Activated naive CD4-positive, alpha-beta T cell treated with anti-CD3 and anti-CD28 coated beads for 36 hours (primary cell): ENCODE results near the gene SMAD7. TPM values are rescaled to one million over a fixed set of nuclear protein-coding genes. Genes with fewer than 3 reads are reported as not detected.

ENCODE experiments used
- CTCF ChIA-PET: fragments of 350-600 bp; sonication (Branson Sonifier 250); formaldehyde crosslinking; loops from one replicate; lab custom pipeline; 2021; ENCODE audit warnings: antibody characterized with exemption; lab: Charles Lee
- DNase-seq: peaks from one replicate; pipeline ENCODE4 v3.0.0-alpha.2; 2020
- H3K27ac Mint-ChIP-seq: one replicate; pipeline ENCODE4 v1.8.0; 2021; ENCODE audit warnings: mild to moderate bottlenecking, mixed read lengths
- H3K27me3 Mint-ChIP-seq: one replicate; pipeline ENCODE4 v1.8.0; 2021; ENCODE audit warnings: low read depth, mixed read lengths
- H3K36me3 Mint-ChIP-seq: one replicate; pipeline ENCODE4 v1.8.0; 2021; ENCODE audit warnings: low read depth, mixed read lengths
- H3K4me1 Mint-ChIP-seq: one replicate; pipeline ENCODE4 v1.8.0; 2021; ENCODE audit warnings: low read depth, mixed read lengths
- H3K4me3 Mint-ChIP-seq: one replicate; pipeline ENCODE4 v1.8.0; 2021; ENCODE audit warnings: mild to moderate bottlenecking, moderate library complexity, mixed read lengths
- H3K9me3 Mint-ChIP-seq: one replicate; pipeline ENCODE4 v1.8.0; 2021; ENCODE audit warnings: mixed read lengths
- intact Hi-C: fragments of 100-400 bp; cut with micrococcal nuclease; formaldehyde crosslinking; loops from one replicate; pipeline ENCODE4 v1.15.1; 2023
- total RNA-seq, 2 experiments: library from RNA; stranded (reverse); gene quantifications; one replicate each; pipeline ENCODE4 v1.2.3, GENCODE V29; 2021

Gene SMAD7
- total RNA-seq, 2 experiments from 2014 or later, result 5.9 to 7.0 TPM

GRCh38 chr18:48979944-48980890, 29.5 kb upstream of the SMAD7 start:
- Mint-ChIP-seq H3K27me3 (peaks cover 18% of the 10 kb centered on the region), H3K27ac (no peak overlapping the region), H3K9me3 (no peaks in the 10 kb centered on the region), H3K4me3 (no peak overlapping the region), H3K4me1 (peaks cover 9% of the 10 kb centered on the region), H3K36me3 (no peaks in the 10 kb centered on the region)
- intact Hi-C loops, result no loop called here
- CTCF ChIA-PET, result no interaction called here
- DNase-seq, result no peak

- Mint-ChIP-seq H3K4me1 (peaks cover 7% of the 10 kb centered on the region), H3K27me3 (peaks cover 21% of the 10 kb centered on the region), H3K4me3 (no peak overlapping the region), H3K27ac (no peak overlapping the region), H3K36me3 (no peaks in the 10 kb centered on the region), H3K9me3 (no peaks in the 10 kb centered on the region)
- CTCF ChIA-PET, result no interaction called here
- intact Hi-C loops, result loop anchor here (2.0 kb wide), 1 partner anchor 25 kb away; no protein-coding TSS in a partner anchor
- DNase-seq, result no peak
These were observed 27.1 kb upstream of the SMAD7 start for GRCh38 chr18:48977914-48978313.

GRCh38 chr18:48975817-48976649, 25.3 kb upstream of the SMAD7 start:
- peak; percentile 63 for DNase-seq
- Mint-ChIP-seq H3K9me3 (no peaks in the 10 kb centered on the region), H3K4me1 (peaks cover 5% of the 10 kb centered on the region), H3K4me3 (peak overlapping the region; percentile 68), H3K27me3 (peaks cover 21% of the 10 kb centered on the region), H3K36me3 (no peaks in the 10 kb centered on the region), H3K27ac (no peak overlapping the region)
- CTCF ChIA-PET, result no interaction called here
- intact Hi-C loops, result loop anchor here (2.0 kb wide), 2 partner anchors 23 to 199 kb away; no protein-coding TSS in a partner anchor

- Mint-ChIP-seq H3K4me1 (peaks cover 5% of the 10 kb centered on the region), H3K27ac (no peak overlapping the region), H3K36me3 (no peaks in the 10 kb centered on the region), H3K27me3 (peaks cover 21% of the 10 kb centered on the region), H3K9me3 (no peaks in the 10 kb centered on the region), H3K4me3 (peak overlapping the region; percentile 66)
- intact Hi-C loops, result loop anchor here (2.0 kb wide), 1 partner anchor 198 kb away; no protein-coding TSS in a partner anchor
- no peak for DNase-seq
- CTCF ChIA-PET, result no interaction called here
These were observed 24.5 kb upstream of the SMAD7 start for GRCh38 chr18:48975120-48975816.

GRCh38 chr18:48974304-48975119, 23.7 kb upstream of the SMAD7 start:
- DNase-seq, result no peak
- intact Hi-C loops, result loop anchor here (2.0 to 5.0 kb wide), 2 partner anchors 198 to 297 kb away; no protein-coding TSS in a partner anchor
- peak overlapping the region; percentile 66 for H3K4me3 Mint-ChIP-seq
- no peaks in the 10 kb centered on the region for H3K36me3 Mint-ChIP-seq
- no peak overlapping the region for H3K27ac Mint-ChIP-seq
- peaks cover 5% of the 10 kb centered on the region for H3K4me1 Mint-ChIP-seq
- H3K27me3 Mint-ChIP-seq, result peaks cover 21% of the 10 kb centered on the region
- CTCF ChIA-PET, result interaction anchor here (0.6 to 0.9 kb wide), 2 partner anchors 23 to 193 kb away, joined by 4 to 5 read pairs; no protein-coding TSS in a partner anchor
- H3K9me3 Mint-ChIP-seq, result no peaks in the 10 kb centered on the region

- Mint-ChIP-seq H3K4me3 (no peak overlapping the region), H3K36me3 (no peaks in the 10 kb centered on the region), H3K27me3 (peaks cover 21% of the 10 kb centered on the region), H3K4me1 (peaks cover 5% of the 10 kb centered on the region), H3K27ac (no peak overlapping the region), H3K9me3 (no peaks in the 10 kb centered on the region)
- intact Hi-C loops, result loop anchor here (2.0 to 5.0 kb wide), 2 partner anchors 197 to 296 kb away; no protein-coding TSS in a partner anchor
- no peak for DNase-seq
- CTCF ChIA-PET, result interaction anchor here (0.6 to 0.9 kb wide), 2 partner anchors 22 to 192 kb away, joined by 4 to 5 read pairs; no protein-coding TSS in a partner anchor
These were observed 23.0 kb upstream of the SMAD7 start for GRCh38 chr18:48973731-48974130.

GRCh38 chr18:48968412-48969215, 17.8 kb upstream of the SMAD7 start:
- CTCF ChIA-PET, result interaction anchor here (0.8 kb wide), 1 partner anchor 10 kb away, joined by 3 read pairs; no protein-coding TSS in a partner anchor
- no peak overlapping the region for H3K4me3 Mint-ChIP-seq
- intact Hi-C loops, result no loop called here
- DNase-seq, result no peak
- no peaks in the 10 kb centered on the region for H3K9me3 Mint-ChIP-seq
- no peaks in the 10 kb centered on the region for H3K27me3 Mint-ChIP-seq
- H3K27ac Mint-ChIP-seq, result no peak overlapping the region
- H3K4me1 Mint-ChIP-seq, result no peaks in the 10 kb centered on the region
- no peaks in the 10 kb centered on the region for H3K36me3 Mint-ChIP-seq

- no peak overlapping the region for H3K4me3 Mint-ChIP-seq
- CTCF ChIA-PET, result interaction anchor here (0.8 kb wide), 1 partner anchor 9 kb away, joined by 3 read pairs; no protein-coding TSS in a partner anchor
These were observed 16.8 kb upstream of the SMAD7 start for GRCh38 chr18:48967545-48967944.

GRCh38 chr18:48966523-48966922, 15.8 kb upstream of the SMAD7 start:
- no peak for DNase-seq
- intact Hi-C loops, result no loop called here
- Mint-ChIP-seq H3K4me1 (peaks cover 3% of the 10 kb centered on the region), H3K36me3 (no peaks in the 10 kb centered on the region), H3K27me3 (no peaks in the 10 kb centered on the region), H3K27ac (no peak overlapping the region), H3K4me3 (no peak overlapping the region), H3K9me3 (no peaks in the 10 kb centered on the region)
- CTCF ChIA-PET, result no interaction called here

More at GRCh38 chr18:48967545-48967944, 16.8 kb upstream of the SMAD7 start:
- Mint-ChIP-seq H3K36me3 (no peaks in the 10 kb centered on the region), H3K4me1 (peaks cover 1% of the 10 kb centered on the region), H3K27me3 (no peaks in the 10 kb centered on the region), H3K9me3 (no peaks in the 10 kb centered on the region), H3K27ac (no peak overlapping the region)
- DNase-seq, result no peak
- intact Hi-C loops, result no loop called here

- Mint-ChIP-seq H3K4me3 (no peak overlapping the region), H3K4me1 (peaks cover 3% of the 10 kb centered on the region), H3K27ac (no peak overlapping the region), H3K36me3 (no peaks in the 10 kb centered on the region), H3K9me3 (no peaks in the 10 kb centered on the region), H3K27me3 (no peaks in the 10 kb centered on the region)
- no peak for DNase-seq
- CTCF ChIA-PET, result no interaction called here
- intact Hi-C loops, result no loop called here
These were observed 13.1 kb upstream of the SMAD7 start for GRCh38 chr18:48963586-48964470.
